HepG2 (cell line): Measurements from ENCODE around the gene STX10. TPM values are rescaled to one million over a fixed set of nuclear protein-coding genes. Genes with fewer than 3 reads are reported as not detected.

Experiments used
- CEBPZ ChIP-seq: IDR thresholded peaks from 2 replicates; pipeline ENCODE4 v1.6.1; 2012; ENCODE audit warnings: low read length, improper control_type of control experiment
- CREB3 ChIP-seq: sonication (generic); formaldehyde crosslinking; IDR thresholded peaks from 2 replicates; pipeline ENCODE4 v1.5.0; 2020; ENCODE audit warnings: missing genetic modification reagents
- IRF9 ChIP-seq: sonication (generic); formaldehyde crosslinking; IDR thresholded peaks from 2 replicates; pipeline ENCODE4 v1.8.0; 2022; ENCODE audit warnings: missing genetic modification reagents, mild to moderate bottlenecking, borderline replicate concordance
- KAT8 ChIP-seq: IDR thresholded peaks from 2 replicates; pipeline ENCODE4 v1.6.1; 2016; ENCODE audit warnings: missing genetic modification reagents, missing compliant biosample characterization
- KLF16 ChIP-seq, 2 experiments: sonication (generic) in 1 of 2; formaldehyde crosslinking in 1 of 2; IDR thresholded peaks; 2 replicates each; pipeline versions ENCODE4 v1.6.1 to v1.8.0; 2016 to 2023; ENCODE audit warnings: missing genetic modification reagents in 2 of 2, missing compliant biosample characterization in 1 of 2
- POGZ ChIP-seq: sonication (generic); formaldehyde crosslinking; IDR thresholded peaks from 2 replicates; pipeline ENCODE4 v1.4.0; 2020; ENCODE audit warnings: mild to moderate bottlenecking, missing genetic modification reagents
- SKIL ChIP-seq: sonication (generic); formaldehyde crosslinking; IDR thresholded peaks from 2 replicates; pipeline ENCODE4 v1.8.0; 2022; ENCODE audit warnings: missing genetic modification reagents, mild to moderate bottlenecking, moderate library complexity, borderline replicate concordance
- STAG1 ChIP-seq: sonication (generic); formaldehyde crosslinking; IDR thresholded peaks from 2 replicates; pipeline ENCODE4 v1.4.0; 2020; ENCODE audit warnings: missing genetic modification reagents
- TFAP4 ChIP-seq: sonication (generic); IDR thresholded peaks from 2 replicates; pipeline ENCODE4 v1.6.1; 2016; ENCODE audit warnings: low read depth, borderline replicate concordance
- ZBTB14 ChIP-seq: sonication (generic); formaldehyde crosslinking; IDR thresholded peaks from 2 replicates; pipeline ENCODE4 v1.4.0; 2020; ENCODE audit warnings: missing genetic modification reagents
- ZC3H13 ChIP-seq: sonication (generic); formaldehyde crosslinking; IDR thresholded peaks from 2 replicates; pipeline ENCODE4 v1.8.1; 2023; ENCODE audit warnings: mild to moderate bottlenecking, missing genetic modification reagents, moderate library complexity
- ZFP62 ChIP-seq: sonication (generic); formaldehyde crosslinking; IDR thresholded peaks from 2 replicates; pipeline ENCODE4 v1.4.0; 2020; ENCODE audit warnings: missing genetic modification reagents
- ZKSCAN1 ChIP-seq: fragments of 150-350 bp; IDR thresholded peaks from 2 replicates; pipeline ENCODE4 v1.6.1; 2014; ENCODE audit warnings: low read length
- ZNF432 ChIP-seq: sonication (generic); formaldehyde crosslinking; IDR thresholded peaks from 2 replicates; pipeline ENCODE4 v1.5.0; 2020; ENCODE audit warnings: missing genetic modification reagents, mild to moderate bottlenecking, borderline replicate concordance
- ZNF441 ChIP-seq: sonication (generic); formaldehyde crosslinking; IDR thresholded peaks from 2 replicates; pipeline ENCODE4 v1.7.0; 2021; ENCODE audit warnings: missing genetic modification reagents, borderline replicate concordance
- ZNF557 ChIP-seq: sonication (generic); formaldehyde crosslinking; IDR thresholded peaks from 2 replicates; pipeline ENCODE4 v1.4.0; 2020; ENCODE audit warnings: missing genetic modification reagents
- ZNF678 ChIP-seq: sonication (generic); formaldehyde crosslinking; IDR thresholded peaks from 2 replicates; pipeline ENCODE4 v1.4.0; 2020; ENCODE audit warnings: mild to moderate bottlenecking, missing genetic modification reagents
- ZNF773 ChIP-seq: sonication (generic); formaldehyde crosslinking; IDR thresholded peaks from 2 replicates; pipeline ENCODE4 v1.4.0; 2020; ENCODE audit warnings: missing genetic modification reagents, borderline replicate concordance
- ZNF781 ChIP-seq: sonication (generic); formaldehyde crosslinking; IDR thresholded peaks from 2 replicates; pipeline ENCODE4 v1.5.1; 2020; ENCODE audit warnings: borderline replicate concordance, mild to moderate bottlenecking, missing genetic modification reagents; ENCODE audit errors: not compliant biosample characterization
- polyA plus RNA-seq, 8 experiments: library from polyadenylated mRNA; depleted of rRNA in 3 of 8; stranded (reverse) in 7 of 8; unstranded in 1 of 8; fragments of >200 nt; fragmentation: Illumina TruSeq in 4 of 8; extraction: Trizol in 4 of 8; gene quantifications; 2 replicates each; pipeline versions ENCODE4 v1.2.1 to v1.2.3, GENCODE V29; 2011 to 2016; ENCODE audit warnings: low read depth in 4 of 8, missing spikeins in 1 of 8, mixed read lengths in 1 of 8; ENCODE audit not compliant: insufficient read depth in 1 of 8
- total RNA-seq, 5 experiments: library from RNA; depleted of rRNA; stranded (reverse); fragments of >200 nt; fragmentation: Illumina TruSeq; extraction: Trizol; gene quantifications; 2 replicates each; pipeline ENCODE4 v1.2.3, GENCODE V29; 2016; ENCODE audit warnings: low read depth in 1 of 5

STX10 gene
- total and polyA plus RNA-seq, 2 of the 13 experiments (the other 11 are each of a cell fraction or from before 2014, with no cell fraction given) = 47.9 to 66.4 TPM

- TF ChIP-seq SKIL = peak; percentile 66; the same call in 1 of the 2 replicates
- TF ChIP-seq ZNF781 (CRISPR knock-in tag) = no peak
- TF ChIP-seq ZNF432 (CRISPR knock-in tag) = no peak
- TF ChIP-seq ZNF557 (CRISPR knock-in tag) = 0 out of 2 replicates have a peak, but pooled peaks have one; percentile 37
- no peak; the same call in 1 of the 2 replicates for TF ChIP-seq STAG1 (CRISPR knock-in tag)
- TF ChIP-seq ZNF773 (CRISPR knock-in tag) = no peak
- no peak for TF ChIP-seq ZFP62 (CRISPR knock-in tag)
- peak; percentile 56 for TF ChIP-seq KAT8 (CRISPR knock-in tag)
- TF ChIP-seq CREB3 (CRISPR knock-in tag) = 0 out of 2 replicates have a peak, but pooled peaks have one; percentile 42
- peak; percentile 8; the same call in 1 of the 2 replicates for TF ChIP-seq TFAP4
- peak in 1 of 2 experiments; percentile 83; a peak in 2 of 4 replicates for TF ChIP-seq KLF16 (CRISPR knock-in tag; IDR thresholded peaks at IDR 0.05)
- TF ChIP-seq ZNF678 (CRISPR knock-in tag) = peak; percentile 60; the same call in 1 of the 2 replicates
- no peak for TF ChIP-seq ZBTB14 (CRISPR knock-in tag)
- no peak for TF ChIP-seq CEBPZ
- peak; percentile 73 for TF ChIP-seq ZC3H13 (CRISPR knock-in tag)
- TF ChIP-seq POGZ (CRISPR knock-in tag) = no peak; the same call in 1 of the 2 replicates
- TF ChIP-seq ZKSCAN1 = no peak
- TF ChIP-seq IRF9 (CRISPR knock-in tag) = no peak
- 0 out of 2 replicates have a peak, but pooled peaks have one; percentile 55 for TF ChIP-seq ZNF441 (CRISPR knock-in tag)
These were observed 1.6 kb upstream of the STX10 start (continued) for GRCh38 chr19:13151605-13152355.
